ENCODE results near the gene CBL. TPM values are rescaled to one million over a fixed set of nuclear protein-coding genes. Genes with fewer than 3 reads are reported as not detected.
A peak's percentile ranks its signal among the peaks of the same experiment; 100 is the strongest.
"Not testable (repeated sequence)": the region's sequence is repeated elsewhere in the genome, so short reads cannot be mapped to it uniquely, and the experiment has no call there.

The CBL gene
- total RNA-seq, 3 donors from 2014 or later = 11.0 to 24.4 (median 13.1) TPM

DNA sequence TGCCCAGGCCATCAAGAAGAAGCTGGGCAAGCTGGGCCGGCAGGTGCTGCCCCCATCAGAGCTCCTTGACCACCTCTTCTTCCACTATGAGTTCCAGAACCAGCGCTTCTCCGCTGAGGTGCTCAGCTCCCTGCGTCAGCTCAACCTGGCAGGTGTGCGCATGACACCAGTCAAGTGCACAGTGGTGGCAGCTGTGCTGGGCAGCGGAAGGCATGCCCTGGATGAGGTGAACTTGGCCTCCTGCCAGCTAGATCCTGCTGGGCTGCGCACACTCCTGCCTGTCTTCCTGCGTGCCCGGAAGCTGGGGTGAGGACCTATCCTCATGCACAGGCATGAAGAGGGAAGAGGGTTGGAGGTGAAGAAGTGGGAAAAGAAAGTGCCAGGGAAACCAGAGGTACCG is 26.2 kb upstream of the CBL start:
- intact Hi-C loops (cut with DNase I, micrococcal nuclease) = loop anchor here in 1 of 2 donors (10.0 kb wide), 1 partner anchor 45 kb away; no protein-coding TSS in a partner anchor
- Histone ChIP-seq H3K4me3 (no peak overlapping the region), H3K36me3 (ENCODE audit: low read depth) (no peaks in the 10 kb centered on the region), H3K9me3 (no peaks in the 10 kb centered on the region), H3K4me1 (ENCODE audit: low read depth) (peaks cover 3% of the 10 kb centered on the region)
- no peak for DNase-seq
- ATAC-seq = no peak
- TF ChIP-seq, protein P1, sequence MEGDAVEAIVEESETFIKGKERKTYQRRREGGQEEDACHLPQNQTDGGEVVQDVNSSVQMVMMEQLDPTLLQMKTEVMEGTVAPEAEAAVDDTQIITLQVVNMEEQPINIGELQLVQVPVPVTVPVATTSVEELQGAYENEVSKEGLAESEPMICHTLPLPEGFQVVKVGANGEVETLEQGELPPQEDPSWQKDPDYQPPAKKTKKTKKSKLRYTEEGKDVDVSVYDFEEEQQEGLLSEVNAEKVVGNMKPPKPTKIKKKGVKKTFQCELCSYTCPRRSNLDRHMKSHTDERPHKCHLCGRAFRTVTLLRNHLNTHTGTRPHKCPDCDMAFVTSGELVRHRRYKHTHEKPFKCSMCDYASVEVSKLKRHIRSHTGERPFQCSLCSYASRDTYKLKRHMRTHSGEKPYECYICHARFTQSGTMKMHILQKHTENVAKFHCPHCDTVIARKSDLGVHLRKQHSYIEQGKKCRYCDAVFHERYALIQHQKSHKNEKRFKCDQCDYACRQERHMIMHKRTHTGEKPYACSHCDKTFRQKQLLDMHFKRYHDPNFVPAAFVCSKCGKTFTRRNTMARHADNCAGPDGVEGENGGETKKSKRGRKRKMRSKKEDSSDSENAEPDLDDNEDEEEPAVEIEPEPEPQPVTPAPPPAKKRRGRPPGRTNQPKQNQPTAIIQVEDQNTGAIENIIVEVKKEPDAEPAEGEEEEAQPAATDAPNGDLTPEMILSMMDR (IDR thresholded peaks at IDR 0.05) = no peak

DNA sequence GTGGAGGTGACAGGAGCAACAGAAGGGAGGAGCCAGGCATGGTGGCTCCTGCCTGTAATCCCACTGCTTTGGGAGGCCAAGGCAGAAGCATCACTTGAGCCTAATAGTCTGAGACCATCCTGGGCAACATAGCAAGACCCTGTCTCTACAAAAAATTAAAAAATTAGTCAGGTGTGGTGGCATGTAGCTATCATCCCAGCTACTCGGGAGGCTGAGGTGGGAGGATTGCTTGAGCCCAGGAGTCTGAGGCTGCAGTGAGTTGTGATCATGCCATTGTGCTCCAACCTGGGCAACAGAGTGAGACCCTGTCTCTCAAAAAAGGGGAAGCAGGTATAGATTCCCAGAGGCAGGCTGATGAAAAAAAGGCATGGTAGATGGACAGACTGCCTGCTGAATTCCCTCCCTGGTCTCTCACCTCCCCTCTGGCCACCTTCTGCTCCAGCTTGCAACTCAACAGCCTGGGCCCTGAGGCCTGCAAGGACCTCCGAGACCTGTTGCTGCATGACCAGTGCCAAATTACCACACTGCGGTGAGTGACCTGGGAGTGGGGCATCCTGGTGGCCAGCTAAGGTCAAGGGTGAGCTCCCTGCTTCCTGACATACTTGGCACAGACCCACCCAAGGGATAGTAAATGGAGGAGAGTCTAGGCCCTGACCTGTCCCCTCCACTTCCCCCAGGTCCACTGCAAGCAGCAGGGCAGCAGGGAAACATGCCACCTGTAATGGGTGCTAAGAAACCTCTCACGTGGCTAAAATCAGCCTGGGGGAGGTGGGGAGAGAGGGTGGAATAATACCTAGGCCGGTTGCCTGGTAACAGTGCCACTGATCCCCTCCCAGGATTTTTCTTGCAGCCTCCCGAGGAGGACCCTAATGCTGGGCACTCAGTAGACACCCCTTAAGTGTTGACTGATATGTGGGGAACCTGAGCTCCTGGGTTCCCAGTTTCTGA is 25.1 kb upstream of the CBL start:
- Histone ChIP-seq H3K4me1 (ENCODE audit: low read depth) (peaks cover 4% of the 10 kb centered on the region), H3K4me3 (no peak overlapping the region), H3K36me3 (ENCODE audit: low read depth) (no peaks in the 10 kb centered on the region), H3K9me3 (no peaks in the 10 kb centered on the region)
- intact Hi-C loops (cut with DNase I, micrococcal nuclease) = loop anchor here in 1 of 2 donors (10.0 kb wide), 1 partner anchor 46 kb away; no protein-coding TSS in a partner anchor
- ATAC-seq (no peak), DNase-seq (no peak)
- TF ChIP-seq, protein P1 (IDR thresholded peaks at IDR 0.05) = no peak

DNA sequence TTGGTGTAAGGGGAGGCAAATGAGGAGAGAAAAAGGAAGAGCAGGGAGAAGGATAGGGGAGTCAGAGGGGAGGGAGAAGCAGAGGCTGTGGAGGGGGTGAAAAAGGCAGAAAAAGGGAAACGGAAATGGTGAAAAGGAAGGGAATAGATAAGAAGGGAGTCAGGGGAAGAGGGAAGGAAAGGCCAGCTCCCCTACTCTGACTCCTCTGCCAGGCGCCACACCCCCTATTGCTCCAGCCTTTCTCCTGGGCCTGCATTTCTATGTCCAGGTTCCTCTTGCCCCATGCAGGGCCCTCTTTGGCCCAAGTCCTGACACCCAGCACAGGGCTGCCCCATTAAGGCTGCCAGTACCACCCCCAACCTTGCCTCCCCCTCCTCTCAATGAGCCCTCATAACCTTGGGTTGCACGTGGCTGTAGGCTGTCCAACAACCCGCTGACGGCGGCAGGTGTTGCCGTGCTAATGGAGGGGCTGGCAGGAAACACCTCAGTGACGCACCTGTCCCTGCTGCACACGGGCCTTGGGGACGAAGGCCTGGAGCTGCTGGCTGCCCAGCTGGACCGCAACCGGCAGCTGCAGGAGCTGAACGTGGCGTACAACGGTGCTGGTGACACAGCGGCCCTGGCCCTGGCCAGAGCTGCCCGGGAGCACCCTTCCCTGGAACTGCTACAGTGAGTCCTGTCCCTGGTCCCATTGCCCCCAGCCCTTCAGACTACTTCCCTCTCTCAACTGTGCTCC is 24.3 kb upstream of the CBL start:
- H3K36me3 ChIP-seq (ENCODE audit: low read depth) = no peaks in the 10 kb centered on the region
- no peak for DNase-seq
- ATAC-seq = no peak
- intact Hi-C loops (cut with DNase I, micrococcal nuclease) = loop anchor here in 1 of 2 donors (10.0 kb wide), 1 partner anchor 47 kb away; no protein-coding TSS in a partner anchor
- no peaks in the 10 kb centered on the region for H3K9me3 ChIP-seq
- H3K4me1 ChIP-seq (ENCODE audit: low read depth) = peaks cover 4% of the 10 kb centered on the region
- TF ChIP-seq, protein P1 (IDR thresholded peaks at IDR 0.05) = no peak
- no peak overlapping the region for H3K4me3 ChIP-seq

DNA sequence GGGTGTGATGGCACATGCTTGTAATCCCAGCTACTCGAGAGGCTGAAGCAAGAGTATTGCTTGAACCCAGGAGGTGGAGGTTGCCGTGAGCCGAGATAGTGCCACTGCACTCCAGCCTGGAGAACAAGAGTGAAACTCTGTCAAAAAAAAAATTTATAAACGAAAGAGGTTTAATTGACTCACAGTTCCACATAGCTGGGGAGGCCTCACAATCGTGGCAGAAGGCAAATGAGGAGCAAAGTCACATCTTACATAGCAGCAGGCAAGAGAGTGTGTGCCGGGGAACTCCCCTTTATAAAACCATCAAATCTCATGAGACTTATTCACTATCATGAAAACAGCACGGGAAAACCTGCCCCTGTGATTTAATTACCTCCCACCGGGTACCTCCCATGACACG is 21.7 kb upstream of the CBL start:
- DNase-seq; H3K4me3 ChIP-seq; H3K36me3 ChIP-seq (ENCODE audit: low read depth); ATAC-seq; H3K9me3 ChIP-seq: not testable (repeated sequence)
- intact Hi-C loops (cut with DNase I, micrococcal nuclease) = loop anchor here in 1 of 2 donors (10.0 kb wide), 1 partner anchor 50 kb away; no protein-coding TSS in a partner anchor
- H3K4me1 ChIP-seq (ENCODE audit: low read depth) = peaks cover 12% of the 10 kb centered on the region

DNA sequence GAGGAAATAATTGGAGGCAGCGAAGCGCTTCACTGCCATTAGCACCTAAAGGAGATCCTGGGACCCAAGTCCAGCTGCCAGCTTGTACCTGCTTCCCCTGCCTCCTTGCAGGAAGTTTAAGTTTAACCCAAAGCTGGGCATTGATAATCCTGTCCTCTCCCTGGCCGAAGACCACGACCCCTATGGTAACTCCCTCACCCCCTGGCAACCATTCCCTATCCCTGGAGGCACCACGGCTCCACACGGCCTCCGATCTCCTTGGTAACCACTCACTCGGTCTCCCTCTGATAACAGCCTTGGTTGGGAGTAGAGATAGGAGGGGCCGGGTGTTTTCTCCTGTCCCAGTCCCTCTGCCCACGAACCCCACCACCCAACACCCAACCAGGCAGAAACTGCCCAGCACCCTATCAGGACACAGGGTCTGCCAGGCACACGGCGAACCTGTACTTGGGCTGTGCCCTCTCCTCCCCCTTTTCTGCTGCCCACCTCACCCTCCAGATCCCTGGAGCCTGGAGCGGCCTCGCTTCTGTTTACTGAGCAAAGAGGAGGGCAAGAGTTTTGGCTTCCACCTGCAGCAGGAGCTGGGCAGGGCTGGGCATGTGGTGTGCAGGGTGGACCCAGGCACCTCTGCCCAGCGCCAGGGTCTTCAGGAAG is 20.0 kb upstream of the CBL start:
- DNase-seq (no peak), ATAC-seq (peak; percentile 42)

More for the DNA sequence above, 20.0 kb upstream of the CBL start:
- Histone ChIP-seq H3K9me3 (no peaks in the 10 kb centered on the region), H3K4me1 (ENCODE audit: low read depth) (peaks cover 14% of the 10 kb centered on the region), H3K4me3 (peak overlapping the region; percentile 24), H3K36me3 (ENCODE audit: low read depth) (no peaks in the 10 kb centered on the region)
- intact Hi-C loops (cut with DNase I, micrococcal nuclease) = loop anchor here in 1 of 2 donors (10.0 kb wide), 1 partner anchor 51 kb away; no protein-coding TSS in a partner anchor
- TF ChIP-seq, protein P1 (IDR thresholded peaks at IDR 0.05) = no peak
